Kidney capillary endothelial cell (primary cell): Measurements from ENCODE around the gene PTPRN2.
A peak's percentile ranks its signal among the peaks of the same experiment; 100 is the strongest.

Experiments used
- DNase-seq: peaks from one replicate; pipeline ENCODE4 v3.0.0-alpha.2; 2018; ENCODE audit warnings: low spot score

Gene PTPRN2

GRCh38 chr7:157615101-157615817, 972.4 kb downstream of the PTPRN2 start:
- DNase-seq: no peak

GRCh38 chr7:157614457-157615020, 973.1 kb downstream of the PTPRN2 start:
- no peak for DNase-seq

GRCh38 chr7:157613575-157614322, 973.9 kb downstream of the PTPRN2 start:
- DNase-seq: no peak

- peak; percentile 16 for DNase-seq
These were observed 974.7 kb downstream of the PTPRN2 start for GRCh38 chr7:157612664-157613561.

GRCh38 chr7:157612009-157612663, 975.5 kb downstream of the PTPRN2 start:
- no peak for DNase-seq

GRCh38 chr7:157611341-157611740, 976.3 kb downstream of the PTPRN2 start:
- no peak for DNase-seq

- DNase-seq: no peak
These were observed 976.8 kb downstream of the PTPRN2 start for GRCh38 chr7:157610671-157611295.

- no peak for DNase-seq
These were observed 977.5 kb downstream of the PTPRN2 start for GRCh38 chr7:157609932-157610640.

GRCh38 chr7:157609516-157609915, 978.1 kb downstream of the PTPRN2 start:
- no peak for DNase-seq

GRCh38 chr7:157607218-157607617, 980.4 kb downstream of the PTPRN2 start:
- no peak for DNase-seq

- no peak for DNase-seq
These were observed 981.5 kb downstream of the PTPRN2 start for GRCh38 chr7:157606140-157606539.

- DNase-seq: no peak
These were observed 982.0 kb downstream of the PTPRN2 start for GRCh38 chr7:157605638-157606037.

GRCh38 chr7:157604661-157605381, 982.8 kb downstream of the PTPRN2 start:
- DNase-seq: no peak

GRCh38 chr7:157603716-157604115, 983.9 kb downstream of the PTPRN2 start:
- DNase-seq: no peak

- DNase-seq: no peak
These were observed 984.6 kb downstream of the PTPRN2 start for GRCh38 chr7:157603005-157603404.

GRCh38 chr7:157602581-157602980, 985.0 kb downstream of the PTPRN2 start:
- no peak for DNase-seq

GRCh38 chr7:157602156-157602555, 985.5 kb downstream of the PTPRN2 start:
- DNase-seq: no peak

GRCh38 chr7:157601530-157601929, 986.1 kb downstream of the PTPRN2 start:
- no peak for DNase-seq

- no peak for DNase-seq
These were observed 988.1 kb downstream of the PTPRN2 start for GRCh38 chr7:157599491-157599890.

- no peak for DNase-seq
These were observed 990.1 kb downstream of the PTPRN2 start for GRCh38 chr7:157597562-157597961.
